Measurements from ENCODE around the gene SPATS2.

SPATS2 gene

DNA sequence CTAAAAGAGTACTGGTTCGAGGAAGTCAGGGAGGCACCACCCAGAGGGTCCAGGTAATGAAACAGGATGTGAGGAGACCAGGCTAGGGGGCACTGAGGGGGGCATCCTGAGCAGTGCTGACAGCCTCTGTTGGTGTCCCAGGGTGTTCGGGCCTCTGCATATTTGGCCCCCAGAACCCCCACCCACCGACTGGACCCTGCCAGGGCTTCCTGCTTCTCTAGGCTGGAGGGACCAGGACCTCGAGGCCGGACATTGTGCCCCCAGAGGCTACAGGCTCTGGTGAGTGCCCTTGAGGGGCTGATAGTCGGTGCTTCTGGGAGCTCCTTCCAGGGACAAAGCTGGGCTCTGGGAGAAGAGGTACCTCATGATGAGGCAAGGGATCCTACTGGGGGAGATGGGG, 41.7 kb upstream of the SPATS2 start:
- no peak for DNase-seq (ENCODE audit: extremely low spot score)
- TF ChIP-seq CTBP1 (IDR thresholded peaks at IDR 0.05; ENCODE audit: borderline replicate concordance), result no peak
- TF ChIP-seq ZNF384 (IDR thresholded peaks at IDR 0.05), result no peak
- TF ChIP-seq, protein P1, sequence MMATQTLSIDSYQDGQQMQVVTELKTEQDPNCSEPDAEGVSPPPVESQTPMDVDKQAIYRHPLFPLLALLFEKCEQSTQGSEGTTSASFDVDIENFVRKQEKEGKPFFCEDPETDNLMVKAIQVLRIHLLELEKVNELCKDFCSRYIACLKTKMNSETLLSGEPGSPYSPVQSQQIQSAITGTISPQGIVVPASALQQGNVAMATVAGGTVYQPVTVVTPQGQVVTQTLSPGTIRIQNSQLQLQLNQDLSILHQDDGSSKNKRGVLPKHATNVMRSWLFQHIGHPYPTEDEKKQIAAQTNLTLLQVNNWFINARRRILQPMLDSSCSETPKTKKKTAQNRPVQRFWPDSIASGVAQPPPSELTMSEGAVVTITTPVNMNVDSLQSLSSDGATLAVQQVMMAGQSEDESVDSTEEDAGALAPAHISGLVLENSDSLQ (IDR thresholded peaks at IDR 0.05), result no peak
- no peak for TF ChIP-seq LEF1 (IDR thresholded peaks at IDR 0.05; ENCODE audit: borderline replicate concordance)
- no peak for TF ChIP-seq FOXM1 (IDR thresholded peaks at IDR 0.05; ENCODE audit: borderline replicate concordance)
- no peak for TF ChIP-seq TARDBP (IDR thresholded peaks at IDR 0.05)
- no peak for TF ChIP-seq HDGF (IDR thresholded peaks at IDR 0.05; ENCODE audit: borderline replicate concordance)
- TF ChIP-seq SP1 (IDR thresholded peaks at IDR 0.05), result no peak
- no peak for TF ChIP-seq SUZ12 (IDR thresholded peaks at IDR 0.05)
- no peak for TF ChIP-seq ELF4 (IDR thresholded peaks at IDR 0.05)
- no peak for TF ChIP-seq FOXK2 (IDR thresholded peaks at IDR 0.05)
- no peak for TF ChIP-seq BHLHE40 (IDR thresholded peaks at IDR 0.05; ENCODE audit: borderline replicate concordance)
- no peak for TF ChIP-seq L3MBTL2 (conservative IDR thresholded peaks at IDR 0.05)
- no peak for TF ChIP-seq ARNT (IDR thresholded peaks at IDR 0.05)
- TF ChIP-seq FOXA1 (IDR thresholded peaks at IDR 0.05), result no peak
- TF ChIP-seq NFRKB (IDR thresholded peaks at IDR 0.05), result no peak
- ChIA-PET POLR2A (interaction anchor here (1.8 kb wide), 1 partner anchor 17 kb away, joined by 5 read pairs; no protein-coding TSS in a partner anchor), CTCF (interaction anchor here (5.6 kb wide), 1 partner anchor 17 kb away, joined by 42 read pairs; no protein-coding TSS in a partner anchor)

DNA sequence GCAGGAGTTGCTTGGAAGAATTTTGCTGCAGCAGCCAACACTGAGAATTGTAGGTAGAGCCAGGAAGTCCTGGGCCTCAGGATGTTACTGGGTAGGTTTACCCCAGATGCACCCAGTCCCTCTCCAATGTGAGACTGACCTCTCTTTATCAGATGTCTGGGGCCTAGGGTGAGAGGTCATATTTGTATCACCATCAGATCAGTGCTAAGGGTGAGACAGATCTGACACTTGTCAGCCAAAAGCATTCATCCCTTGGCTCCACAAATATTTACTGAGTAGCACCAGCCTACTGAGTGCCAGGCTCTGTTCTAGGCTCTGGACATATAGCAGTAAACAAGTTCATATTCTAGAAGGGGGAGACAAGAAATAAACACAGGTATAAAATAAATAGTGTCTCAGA, 39.9 kb upstream of the SPATS2 start:
- DNase-seq (ENCODE audit: extremely low spot score), result no peak
- TF ChIP-seq HDGF (IDR thresholded peaks at IDR 0.05; ENCODE audit: borderline replicate concordance), result no peak
- no peak for TF ChIP-seq BHLHE40 (IDR thresholded peaks at IDR 0.05; ENCODE audit: borderline replicate concordance)
- no peak for TF ChIP-seq FOXA1 (IDR thresholded peaks at IDR 0.05)
- no peak for TF ChIP-seq ZNF384 (IDR thresholded peaks at IDR 0.05)
- POLR2A ChIA-PET, result no interaction called here
- CTCF ChIA-PET, result no interaction called here

DNA sequence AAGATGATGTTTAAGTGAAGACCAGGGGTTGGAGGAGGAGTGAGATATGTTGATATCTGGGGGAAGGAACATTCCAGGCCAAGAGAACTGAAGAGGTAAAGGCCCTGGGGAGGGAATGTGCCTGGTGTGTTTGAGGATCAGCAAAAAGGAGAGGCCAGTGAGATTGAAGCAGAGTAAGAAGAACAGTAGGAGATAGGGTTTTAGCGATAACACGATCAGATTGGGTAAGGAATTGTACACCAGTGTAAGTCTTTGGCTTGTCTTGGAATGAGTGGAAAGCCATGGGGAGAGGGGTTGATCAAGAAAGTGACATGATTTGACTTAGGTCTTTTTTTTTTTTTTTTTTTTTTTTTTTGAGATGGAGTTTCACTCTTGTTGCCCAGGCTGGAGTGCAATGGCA, 39.4 kb upstream of the SPATS2 start:
- TF ChIP-seq TARDBP (IDR thresholded peaks at IDR 0.05), result no peak
- CTCF ChIA-PET, result no interaction called here
- no peak for DNase-seq (ENCODE audit: extremely low spot score)
- POLR2A ChIA-PET, result no interaction called here

DNA sequence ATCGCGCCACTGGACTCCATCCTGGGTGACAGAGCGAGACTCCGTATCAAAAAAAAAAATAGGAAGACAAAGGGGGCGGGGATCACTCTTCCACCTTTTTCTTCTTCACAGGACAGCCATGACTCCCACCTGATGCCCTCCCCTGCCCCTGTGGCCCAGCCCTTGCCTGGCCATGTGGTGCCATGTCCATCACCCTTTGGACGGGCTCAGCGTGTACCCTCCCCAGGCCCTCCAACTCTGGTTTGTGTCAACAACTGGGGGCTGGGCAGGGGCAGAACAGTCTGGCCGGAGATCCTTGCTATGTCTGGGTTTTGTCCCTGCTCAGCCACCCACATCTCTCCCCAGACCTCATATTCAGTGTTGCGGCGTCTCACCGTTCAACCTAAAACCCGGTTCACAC, 38.4 kb upstream of the SPATS2 start:
- no peak for TF ChIP-seq FOXA1 (IDR thresholded peaks at IDR 0.05)
- ChIA-PET CTCF (interaction anchor here (1.4 kb wide), 1 partner anchor 19 kb away, joined by 5 read pairs; no protein-coding TSS in a partner anchor), POLR2A (interaction anchor here (0.8 to 1.2 kb wide), 2 partner anchors 13 to 63 kb away, joined by 3 read pairs; no protein-coding TSS in a partner anchor)
- no peak for DNase-seq (ENCODE audit: extremely low spot score)

DNA sequence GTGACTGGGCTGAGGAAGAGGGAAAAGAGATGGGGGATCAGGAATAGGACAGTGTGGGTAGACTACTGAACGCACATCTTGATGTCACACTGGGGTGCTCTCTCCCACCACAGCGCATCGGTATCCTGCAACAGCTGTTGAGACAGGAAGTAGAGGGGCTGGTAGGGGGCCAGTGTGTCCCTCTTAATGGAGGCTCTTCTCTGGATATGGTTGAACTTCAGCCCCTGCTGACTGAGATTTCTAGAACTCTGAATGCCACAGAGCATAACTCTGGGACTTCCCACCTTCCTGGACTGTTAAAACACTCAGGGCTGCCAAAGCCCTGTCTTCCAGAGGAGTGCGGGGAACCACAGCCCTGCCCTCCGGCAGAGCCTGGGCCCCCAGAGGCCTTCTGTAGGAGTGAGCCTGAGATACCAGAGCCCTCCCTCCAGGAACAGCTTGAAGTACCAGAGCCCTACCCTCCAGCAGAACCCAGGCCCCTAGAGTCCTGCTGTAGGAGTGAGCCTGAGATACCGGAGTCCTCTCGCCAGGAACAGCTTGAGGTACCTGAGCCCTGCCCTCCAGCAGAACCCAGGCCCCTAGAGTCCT, 37.1 kb upstream of the SPATS2 start:
- ChIA-PET CTCF (interaction anchor here (0.5 to 3.5 kb wide), 5 partner anchors 12 to 95 kb away, joined by 5 to 55 read pairs (median 11); no protein-coding TSS in a partner anchor), POLR2A (interaction anchor here (1.2 to 2.3 kb wide), 2 partner anchors 8 to 64 kb away, joined by 3 to 43 read pairs; partner anchors contain the start of gene TROAP)
- TF ChIP-seq, protein P1 (IDR thresholded peaks at IDR 0.05), result no peak
- TF ChIP-seq TARDBP (IDR thresholded peaks at IDR 0.05) (no peak), LEF1 (IDR thresholded peaks at IDR 0.05; ENCODE audit: borderline replicate concordance) (no peak), ZNF384 (IDR thresholded peaks at IDR 0.05) (no peak), BHLHE40 (IDR thresholded peaks at IDR 0.05; ENCODE audit: borderline replicate concordance) (no peak), FOXM1 (IDR thresholded peaks at IDR 0.05; ENCODE audit: borderline replicate concordance) (no peak), NFRKB (IDR thresholded peaks at IDR 0.05) (no peak), SUZ12 (IDR thresholded peaks at IDR 0.05) (no peak), HDGF (IDR thresholded peaks at IDR 0.05; ENCODE audit: borderline replicate concordance) (no peak), L3MBTL2 (conservative IDR thresholded peaks at IDR 0.05) (no peak), CTBP1 (IDR thresholded peaks at IDR 0.05; ENCODE audit: borderline replicate concordance) (no peak), SP1 (IDR thresholded peaks at IDR 0.05) (no peak), FOXK2 (IDR thresholded peaks at IDR 0.05) (no peak), ELF4 (IDR thresholded peaks at IDR 0.05) (no peak), ARNT (IDR thresholded peaks at IDR 0.05) (no peak), FOXA1 (IDR thresholded peaks at IDR 0.05) (no peak)
- no peak for DNase-seq (ENCODE audit: extremely low spot score)

DNA sequence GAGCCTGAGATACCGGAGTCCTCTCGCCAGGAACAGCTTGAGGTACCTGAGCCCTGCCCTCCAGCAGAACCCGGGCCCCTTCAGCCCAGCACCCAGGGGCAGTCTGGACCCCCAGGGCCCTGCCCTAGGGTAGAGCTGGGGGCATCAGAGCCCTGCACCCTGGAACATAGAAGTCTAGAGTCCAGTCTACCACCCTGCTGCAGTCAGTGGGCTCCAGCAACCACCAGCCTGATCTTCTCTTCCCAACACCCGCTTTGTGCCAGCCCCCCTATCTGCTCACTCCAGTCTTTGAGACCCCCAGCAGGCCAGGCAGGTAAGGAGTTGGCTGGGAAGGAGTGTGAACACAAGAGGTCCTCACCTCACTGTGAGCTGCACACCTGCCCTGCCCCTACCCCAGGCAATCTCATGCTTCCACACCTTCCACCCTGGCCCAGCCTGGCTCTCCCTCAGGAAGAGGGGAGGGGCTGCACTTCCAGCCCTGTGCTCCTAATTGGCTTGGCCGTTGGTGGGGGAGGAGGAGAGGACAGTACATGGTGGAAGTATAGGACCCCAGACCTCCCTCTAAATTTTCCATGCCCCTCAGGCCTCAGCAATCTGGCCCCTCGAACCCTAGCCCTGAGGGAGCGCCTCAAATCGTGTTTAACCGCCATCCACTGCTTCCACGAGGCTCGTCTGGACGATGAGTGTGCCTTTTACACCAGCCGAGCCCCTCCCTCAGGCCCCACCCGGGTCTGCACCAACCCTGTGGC, 36.5 kb upstream of the SPATS2 start:
- CTCF ChIA-PET, result interaction anchor here (0.5 to 3.5 kb wide), 18 partner anchors 8 to 250 kb away, joined by 3 to 55 read pairs (median 5); partner anchors contain the start of genes DNAJC22, SPATS2 and TROAP
- TF ChIP-seq FOXA1 (IDR thresholded peaks at IDR 0.05), result no peak
- no peak for TF ChIP-seq ARNT (IDR thresholded peaks at IDR 0.05)
- TF ChIP-seq, protein P1 (IDR thresholded peaks at IDR 0.05), result no peak
- no peak for TF ChIP-seq FOXK2 (IDR thresholded peaks at IDR 0.05)
- TF ChIP-seq HDGF (IDR thresholded peaks at IDR 0.05; ENCODE audit: borderline replicate concordance), result no peak
- no peak for TF ChIP-seq SP1 (IDR thresholded peaks at IDR 0.05)
- TF ChIP-seq TARDBP (IDR thresholded peaks at IDR 0.05), result no peak
- no peak for TF ChIP-seq LEF1 (IDR thresholded peaks at IDR 0.05; ENCODE audit: borderline replicate concordance)
- no peak for TF ChIP-seq CTBP1 (IDR thresholded peaks at IDR 0.05; ENCODE audit: borderline replicate concordance)
- no peak for TF ChIP-seq SUZ12 (IDR thresholded peaks at IDR 0.05)
- TF ChIP-seq NFRKB (IDR thresholded peaks at IDR 0.05), result no peak
- TF ChIP-seq ZNF384 (IDR thresholded peaks at IDR 0.05), result no peak
- TF ChIP-seq ELF4 (IDR thresholded peaks at IDR 0.05), result no peak
- TF ChIP-seq L3MBTL2 (conservative IDR thresholded peaks at IDR 0.05), result no peak
- no peak for TF ChIP-seq BHLHE40 (IDR thresholded peaks at IDR 0.05; ENCODE audit: borderline replicate concordance)
- TF ChIP-seq FOXM1 (IDR thresholded peaks at IDR 0.05; ENCODE audit: borderline replicate concordance), result no peak
- no peak for DNase-seq (ENCODE audit: extremely low spot score)
- POLR2A ChIA-PET, result interaction anchor here (0.7 to 2.3 kb wide), 6 partner anchors 8 to 143 kb away, joined by 3 to 43 read pairs (median 7); partner anchors contain the start of genes DNAJC22, SPATS2, TROAP and TUBA1A

Measured in HEK293T (cell line).